ENCODE data around the gene OMG.

Gene OMG

GRCh38 chr17:31309556-31309955 lies 12.5 kb upstream of the OMG start (continued):
- TF ChIP-seq ZNF629 (tag by site-specific recombination; IDR thresholded peaks at IDR 0.05) = no peak

- H3K36me3 ChIP-seq (ENCODE audit: control insufficient read depth in 2 of 2, insufficient read depth in 1 of 2, low read length in 2 of 2) = no peaks in the 10 kb centered on the region; a peak in 1 of 3 replicates
- no peak overlapping the region for H3K4me3 ChIP-seq (ENCODE audit: low read depth, low read length)
- CTCF ChIA-PET = no interaction called here
- POLR2A ChIA-PET = no interaction called here
- H3K9me3 ChIP-seq (ENCODE audit: control insufficient read depth, insufficient read depth, low read depth, low read length) = no peaks in the 10 kb centered on the region
- no peak overlapping the region for H3K27ac ChIP-seq (ENCODE audit: extremely low read depth, low read depth, low read length)
- TF ChIP-seq ZNF114 (tag by site-specific recombination; IDR thresholded peaks at IDR 0.05) (no peak), ELK4 (IDR thresholded peaks at IDR 0.05; ENCODE audit: borderline replicate concordance, low read depth, low read length) (no peak), ZNF510 (tag by site-specific recombination; IDR thresholded peaks at IDR 0.05; ENCODE audit: insufficient replicate concordance) (no peak), ZNF280D (tag by site-specific recombination; IDR thresholded peaks at IDR 0.05) (no peak), ZBTB20 (tag by site-specific recombination; IDR thresholded peaks at IDR 0.05) (no peak), ZBTB48 (tag by site-specific recombination; IDR thresholded peaks at IDR 0.05) (no peak)
- TF ChIP-seq, protein P1, sequence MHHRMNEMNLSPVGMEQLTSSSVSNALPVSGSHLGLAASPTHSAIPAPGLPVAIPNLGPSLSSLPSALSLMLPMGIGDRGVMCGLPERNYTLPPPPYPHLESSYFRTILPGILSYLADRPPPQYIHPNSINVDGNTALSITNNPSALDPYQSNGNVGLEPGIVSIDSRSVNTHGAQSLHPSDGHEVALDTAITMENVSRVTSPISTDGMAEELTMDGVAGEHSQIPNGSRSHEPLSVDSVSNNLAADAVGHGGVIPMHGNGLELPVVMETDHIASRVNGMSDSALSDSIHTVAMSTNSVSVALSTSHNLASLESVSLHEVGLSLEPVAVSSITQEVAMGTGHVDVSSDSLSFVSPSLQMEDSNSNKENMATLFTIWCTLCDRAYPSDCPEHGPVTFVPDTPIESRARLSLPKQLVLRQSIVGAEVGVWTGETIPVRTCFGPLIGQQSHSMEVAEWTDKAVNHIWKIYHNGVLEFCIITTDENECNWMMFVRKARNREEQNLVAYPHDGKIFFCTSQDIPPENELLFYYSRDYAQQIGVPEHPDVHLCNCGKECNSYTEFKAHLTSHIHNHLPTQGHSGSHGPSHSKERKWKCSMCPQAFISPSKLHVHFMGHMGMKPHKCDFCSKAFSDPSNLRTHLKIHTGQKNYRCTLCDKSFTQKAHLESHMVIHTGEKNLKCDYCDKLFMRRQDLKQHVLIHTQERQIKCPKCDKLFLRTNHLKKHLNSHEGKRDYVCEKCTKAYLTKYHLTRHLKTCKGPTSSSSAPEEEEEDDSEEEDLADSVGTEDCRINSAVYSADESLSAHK (tag by site-specific recombination; IDR thresholded peaks at IDR 0.05) = no peak
- peaks cover 3% of the 10 kb centered on the region; the same call in 1 of the 2 replicates for H3K4me1 ChIP-seq (ENCODE audit: control insufficient read depth, insufficient read depth, low read length)
Observed at GRCh38 chr17:31308372-31309334, 11.6 kb upstream of the OMG start.

DNA sequence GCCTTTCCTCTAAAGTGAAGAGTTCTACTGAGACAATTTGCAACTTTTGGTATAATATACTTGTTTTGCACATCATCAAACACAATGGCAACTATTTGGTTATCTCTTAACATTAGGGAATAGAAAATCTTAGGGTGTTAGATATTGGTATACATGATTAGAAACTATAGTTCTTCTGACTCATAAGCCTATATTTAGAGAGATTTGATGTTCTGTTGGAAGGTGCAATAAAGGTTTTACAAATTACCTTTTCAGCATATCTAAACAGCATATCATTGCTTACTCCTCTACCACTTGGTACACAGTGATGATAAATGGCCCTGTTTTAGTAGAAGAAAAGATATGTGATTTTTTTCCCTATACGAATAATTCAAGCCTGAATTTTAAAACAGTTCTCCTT lies 10.6 kb upstream of the OMG start:
- H3K4me1 ChIP-seq (ENCODE audit: control insufficient read depth, insufficient read depth, low read length) = peaks cover 3% of the 10 kb centered on the region; the same call in 1 of the 2 replicates
- H3K4me3 ChIP-seq (ENCODE audit: low read depth, low read length) = no peak overlapping the region
- H3K27ac ChIP-seq (ENCODE audit: extremely low read depth, low read depth, low read length) = no peak overlapping the region
- no peaks in the 10 kb centered on the region; a peak in 1 of 3 replicates for H3K36me3 ChIP-seq (ENCODE audit: control insufficient read depth in 2 of 2, insufficient read depth in 1 of 2, low read length in 2 of 2)
- ChIA-PET CTCF (interaction anchor here (1.6 kb wide), 1 partner anchor 11 kb away, joined by 4 read pairs; no protein-coding TSS in a partner anchor), POLR2A (no interaction called here)
- TF ChIP-seq, protein P2, sequence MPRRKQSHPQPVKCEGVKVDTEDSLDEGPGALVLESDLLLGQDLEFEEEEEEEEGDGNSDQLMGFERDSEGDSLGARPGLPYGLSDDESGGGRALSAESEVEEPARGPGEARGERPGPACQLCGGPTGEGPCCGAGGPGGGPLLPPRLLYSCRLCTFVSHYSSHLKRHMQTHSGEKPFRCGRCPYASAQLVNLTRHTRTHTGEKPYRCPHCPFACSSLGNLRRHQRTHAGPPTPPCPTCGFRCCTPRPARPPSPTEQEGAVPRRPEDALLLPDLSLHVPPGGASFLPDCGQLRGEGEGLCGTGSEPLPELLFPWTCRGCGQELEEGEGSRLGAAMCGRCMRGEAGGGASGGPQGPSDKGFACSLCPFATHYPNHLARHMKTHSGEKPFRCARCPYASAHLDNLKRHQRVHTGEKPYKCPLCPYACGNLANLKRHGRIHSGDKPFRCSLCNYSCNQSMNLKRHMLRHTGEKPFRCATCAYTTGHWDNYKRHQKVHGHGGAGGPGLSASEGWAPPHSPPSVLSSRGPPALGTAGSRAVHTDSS (tag by site-specific recombination; IDR thresholded peaks at IDR 0.05) = no peak
- TF ChIP-seq ZNF660 (tag by site-specific recombination; IDR thresholded peaks at IDR 0.05) = no peak
- no peak for TF ChIP-seq ZNF184 (tag by site-specific recombination; IDR thresholded peaks at IDR 0.05)
- TF ChIP-seq ZNF324 (tag by site-specific recombination; IDR thresholded peaks at IDR 0.05) = no peak
- no peak for TF ChIP-seq ZNF362 (tag by site-specific recombination; IDR thresholded peaks at IDR 0.05)
- no peak for TF ChIP-seq ZNF426 (tag by site-specific recombination; IDR thresholded peaks at IDR 0.05)
- TF ChIP-seq ZNF449 (tag by site-specific recombination; IDR thresholded peaks at IDR 0.05) = no peak
- no peak for TF ChIP-seq ZNF354C (tag by site-specific recombination; IDR thresholded peaks at IDR 0.05; ENCODE audit: borderline replicate concordance, low read depth)
- TF ChIP-seq ZNF580 (tag by site-specific recombination; IDR thresholded peaks at IDR 0.05) = no peak
- H3K9me3 ChIP-seq (ENCODE audit: control insufficient read depth, insufficient read depth, low read depth, low read length) = no peaks in the 10 kb centered on the region

All from HEK293 (cell line).